CD4-positive, alpha-beta T cell treated with Interleukin-15 for 4 hours (primary cell): ENCODE results near the gene RHBDL2.
"Not testable (repeated sequence)": the region's sequence is repeated elsewhere in the genome, so short reads cannot be mapped to it uniquely, and the experiment has no call there.

Experiments used
- DNase-seq: peaks from one replicate; pipeline ENCODE4 v3.0.0-alpha.2; 2020; ENCODE audit warnings: low spot score

Gene RHBDL2

GRCh38 chr1:38875811-38876210 is 65.8 kb downstream of the RHBDL2 start:
- no peak for DNase-seq

DNA sequence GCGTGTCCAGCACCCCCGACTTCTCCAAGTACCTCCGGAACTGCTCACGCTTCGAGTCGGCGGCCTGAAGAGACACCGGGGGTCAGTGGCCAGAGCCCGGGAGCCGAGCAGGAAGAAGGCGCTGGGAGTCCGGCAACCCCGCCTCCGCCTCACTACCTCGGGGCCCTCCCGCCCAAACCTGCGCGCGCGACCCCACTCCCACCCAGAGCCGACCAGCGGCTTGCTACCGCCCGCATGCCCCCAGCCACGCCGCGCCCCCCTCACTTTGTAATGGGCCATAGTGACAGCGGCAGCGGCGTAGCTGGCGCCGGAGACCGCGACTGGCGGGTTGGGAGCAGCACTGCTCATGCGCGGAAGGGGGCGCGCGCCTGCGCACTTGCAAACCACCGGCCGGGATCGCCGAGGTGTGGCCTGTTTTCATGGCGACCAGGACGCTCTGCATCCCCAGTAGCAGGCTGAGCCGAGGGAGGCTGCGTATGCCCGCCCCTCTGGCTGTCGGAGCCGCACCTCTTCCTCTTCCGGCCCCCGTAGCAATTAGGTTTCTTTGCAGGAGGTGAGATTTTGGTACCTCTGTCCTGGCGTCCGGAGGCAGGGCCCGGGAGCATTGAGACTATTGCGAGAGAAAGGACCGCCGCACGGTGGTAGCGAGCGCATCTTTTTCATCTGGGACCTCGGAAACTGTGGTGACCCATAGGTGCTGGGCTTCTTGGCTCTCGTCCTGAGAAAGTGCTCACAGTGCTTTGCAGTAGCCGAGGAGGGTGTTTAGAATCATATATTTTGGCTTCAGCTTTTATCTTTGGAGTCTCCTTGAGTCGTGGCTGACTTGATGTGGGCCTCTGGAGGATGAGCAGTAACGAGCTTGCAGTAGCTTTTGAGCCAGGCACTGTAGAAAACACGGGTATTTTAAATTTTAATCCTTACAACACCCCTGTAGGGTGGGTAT is 68.3 kb downstream of the RHBDL2 start, which contains the start of gene MYCBP:
MYCBP (minus strand) TSS at position 322 of the 943 bp plus-strand sequence; CDS start at position 279, 43 bp downstream.
- peak; percentile 97 for DNase-seq

DNA sequence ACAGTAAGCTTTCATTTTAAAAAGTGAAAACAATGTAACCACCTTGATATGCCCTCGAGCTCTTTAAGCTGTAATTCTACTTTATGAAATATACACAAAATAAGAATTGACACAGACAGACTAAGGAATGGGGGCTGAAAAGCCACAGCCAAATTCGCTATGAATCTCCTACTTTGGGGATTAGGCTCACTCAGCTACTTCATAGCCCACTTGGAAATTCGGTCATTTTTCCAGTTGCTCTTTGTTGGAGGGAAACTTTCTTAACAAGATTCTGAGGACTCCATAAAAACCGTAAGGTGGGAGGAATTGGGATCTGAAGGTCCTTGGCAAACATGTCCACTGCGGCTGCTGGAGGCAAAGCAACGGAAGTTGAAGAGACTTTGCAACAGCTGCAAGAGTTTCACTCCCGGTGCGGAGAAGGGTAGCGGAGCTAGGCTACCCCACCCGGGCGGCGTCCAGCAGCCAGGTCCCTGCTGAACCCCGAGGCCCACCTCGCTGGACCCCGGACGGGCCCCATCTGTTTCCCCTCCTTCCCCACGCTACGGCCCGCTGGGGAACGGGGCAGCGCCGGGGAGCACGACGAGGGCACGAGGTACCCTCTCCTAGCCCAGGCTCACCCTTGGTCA is 69.1 kb downstream of the RHBDL2 start:
- DNase-seq: peak; percentile 16

- no peak for DNase-seq
Observed at GRCh38 chr1:38870996-38871395, 70.6 kb downstream of the RHBDL2 start.

- no peak for DNase-seq
Observed at GRCh38 chr1:38867208-38867607, 74.4 kb downstream of the RHBDL2 start.

- no peak for DNase-seq
Observed at GRCh38 chr1:38865112-38865715, 76.4 kb downstream of the RHBDL2 start.

- DNase-seq: no peak
Observed at GRCh38 chr1:38860454-38860795, 81.2 kb downstream of the RHBDL2 start.

- DNase-seq: peak; percentile 98
Observed at GRCh38 chr1:38859561-38860453, 81.8 kb downstream of the RHBDL2 start, which contains the start of gene RRAGC. Gene RRAGC, minus strand, starts transcription at chr1:38859772. Its CDS starts 126 bp downstream, at chr1:38859646.

GRCh38 chr1:38858833-38859560 is 82.6 kb downstream of the RHBDL2 start:
- peak; percentile 50 for DNase-seq

DNA sequence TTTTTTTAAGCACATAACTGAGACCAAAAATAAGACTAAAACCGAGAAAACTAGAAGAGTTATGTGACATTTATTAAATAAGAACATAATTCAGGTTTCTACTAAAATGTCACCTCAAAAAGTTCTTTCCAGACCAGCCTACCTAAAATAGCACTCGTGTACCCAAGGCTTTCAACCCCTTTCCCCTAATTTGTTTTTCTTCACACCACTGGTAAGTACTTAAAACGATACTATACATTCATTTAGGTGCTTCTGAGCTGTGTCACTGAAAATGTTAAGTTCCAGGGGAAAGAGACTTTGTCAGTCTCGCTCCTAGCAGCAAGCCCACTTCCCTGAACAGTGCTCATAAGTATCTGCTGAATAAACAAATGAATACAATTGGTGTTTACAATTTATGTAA is 88.8 kb downstream of the RHBDL2 start:
- DNase-seq: no peak

GRCh38 chr1:38848071-38848470 is 93.6 kb downstream of the RHBDL2 start:
- no peak for DNase-seq

DNA sequence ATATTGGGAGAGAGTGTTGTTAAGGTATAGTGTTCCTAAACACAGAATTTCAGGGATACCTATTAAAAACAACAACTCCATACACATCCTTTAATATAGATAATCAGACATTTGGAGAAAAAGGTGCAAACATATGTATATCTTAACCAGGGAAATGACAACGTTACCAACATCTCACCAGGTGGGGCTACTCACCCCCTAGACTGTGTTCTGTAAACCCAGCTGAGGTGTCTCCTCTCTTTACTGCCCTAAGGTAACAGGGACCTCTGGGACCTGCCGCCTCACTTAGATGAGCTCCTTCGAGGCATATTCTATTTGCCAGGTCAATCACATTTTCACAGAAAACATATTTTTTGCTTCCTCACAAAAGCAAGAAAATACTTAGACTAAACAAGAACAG is 95.4 kb downstream of the RHBDL2 start:
- DNase-seq: no peak

GRCh38 chr1:38845088-38845487 is 96.5 kb downstream of the RHBDL2 start:
- not testable (repeated sequence) for DNase-seq

DNA sequence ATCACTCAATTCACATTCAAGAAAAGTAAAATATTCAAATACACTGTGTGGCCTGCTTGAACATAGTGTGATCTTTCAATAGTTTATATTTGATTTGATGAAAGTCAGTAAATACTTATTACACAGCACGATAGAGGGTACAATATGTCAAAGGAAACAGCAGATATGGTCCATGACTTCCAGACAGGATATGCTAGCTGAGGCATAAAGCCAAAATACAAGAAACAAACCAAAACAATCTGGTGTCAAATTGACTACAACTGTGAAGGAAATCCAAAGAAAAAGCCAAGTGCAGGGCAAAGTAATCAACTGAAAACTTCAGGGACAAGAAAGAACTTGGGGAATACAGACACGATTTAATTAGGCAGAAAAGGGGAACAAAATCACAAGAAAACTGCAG is 101.3 kb downstream of the RHBDL2 start:
- no peak for DNase-seq

DNA sequence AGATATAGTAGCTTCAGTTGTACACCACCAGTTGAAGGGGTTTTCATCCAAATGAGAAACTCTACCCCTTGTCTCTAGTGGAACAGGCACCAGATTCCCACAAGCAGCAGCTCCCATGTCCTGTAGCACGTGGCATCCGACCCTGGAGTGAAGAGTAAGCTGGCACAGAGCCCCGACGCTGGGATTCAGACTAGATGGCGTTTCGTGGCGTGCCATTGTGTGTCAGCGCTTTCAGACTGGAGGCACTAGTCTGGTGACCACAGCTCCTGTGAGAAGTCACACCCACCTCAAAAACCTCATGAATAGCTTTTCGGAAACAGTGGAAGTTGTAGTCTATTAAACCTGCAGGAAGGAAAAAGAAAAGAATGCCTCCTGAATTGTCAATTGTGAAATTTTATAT is 102.3 kb downstream of the RHBDL2 start:
- DNase-seq: no peak

- not testable (repeated sequence) for DNase-seq
Observed at GRCh38 chr1:38836316-38836715, 105.3 kb downstream of the RHBDL2 start.
